Ovary (tissue), 9 donors: ENCODE results near the gene RPS3. TPM values are rescaled to one million over a fixed set of nuclear protein-coding genes. Genes with fewer than 3 reads are reported as not detected.
"Not testable (repeated sequence)": the region's sequence is repeated elsewhere in the genome, so short reads cannot be mapped to it uniquely, and the experiment has no call there.

Experiments used
- DNase-seq, 5 donors: peaks; one replicate each; pipeline ENCODE4 v3.0.0-alpha.2; 2019 to 2020
- H3K27ac ChIP-seq, 2 donors: fragments of 200-600 bp; one replicate each; pipeline versions ENCODE4 v1.5.1 to v1.8.0; 2019 to 2022
- H3K27me3 ChIP-seq: fragments of 200-600 bp; one replicate; pipeline ENCODE4 v1.8.0; 2022
- H3K36me3 ChIP-seq: fragments of 200-600 bp; sonication (generic); one replicate; pipeline ENCODE4 v1.5.1; 2019
- H3K4me1 ChIP-seq: one replicate; pipeline ENCODE4 v1.8.1; 2013; ENCODE audit warnings: mild to moderate bottlenecking, moderate library complexity; ENCODE audit not compliant: insufficient read depth
- H3K4me3 ChIP-seq: fragments of 200-600 bp; sonication (generic); one replicate; pipeline ENCODE4 v1.5.1; 2017
- H3K9me3 ChIP-seq, 2 donors: fragments of 200-600 bp in 1 of 2; sonication (generic) in 1 of 2; one replicate each; pipeline versions ENCODE4 v1.5.1 to v1.8.1; 2013 to 2019; ENCODE audit warnings: mild to moderate bottlenecking in 1 of 2, moderate library complexity in 1 of 2
- EP300 ChIP-seq: sonication (generic); formaldehyde crosslinking; IDR thresholded peaks from one replicate; pipeline ENCODE4 v1.6.1; 2017; ENCODE audit warnings: antibody characterized with exemption
- POLR2A ChIP-seq: fragments of 450-650 bp; IDR thresholded peaks from one replicate; pipeline ENCODE4 v1.6.1; 2017; ENCODE audit warnings: antibody characterized with exemption, mild to moderate bottlenecking, moderate library complexity
- WGBS, 3 donors: extraction: QIAGEN DNeasy Blood & Tissue Kit in 1 of 3; methylation state at CpG; one replicate each; pipeline versions ENCODE4 v1.1.5 to v1.1.7; 2013 to 2017; 5-methylcytosine and 5-hydroxymethylcytosine counted together
- intact Hi-C, 4 donors: fragments of 100-400 bp; cut with DNase I; formaldehyde crosslinking; loops; one replicate each; pipeline versions ENCODE4 v1.11.0 to v1.15.1; 2022 to 2023
- polyA plus RNA-seq, 2 donors: library from polyadenylated mRNA; stranded (reverse); fragments of 200-250 nt in 1 of 2; fragments of 350-450 nt in 1 of 2; fragmentation: Illumina TruSeq in 1 of 2; extraction: RNeasy Lipid Tissue Mini Kit (QIAGEN cat#74804) in 1 of 2; gene quantifications; one replicate each; pipeline ENCODE4 v1.2.3, GENCODE V29; 2013 to 2014
- total RNA-seq, 7 donors: library from RNA; depleted of rRNA in 2 of 7; stranded (reverse); fragments of >200 nt in 2 of 7; fragmentation: NEBNext Ultra II Directional in 3 of 7; extraction: Animal tissue kit (Norgen Biotek cat#: 25700) in 3 of 7; gene quantifications; one replicate each; pipeline versions ENCODE4 v1.1.0 to v1.2.4, GENCODE V29; 2016 to 2023
- TF ChIP-seq, protein P1 (sequence below), 3 donors: fragments of 450-650 bp in 2 of 3; fragments of 200-600 bp in 1 of 3; IDR thresholded peaks; one replicate each; pipeline versions ENCODE4 v1.5.1 to v1.8.0; 2016 to 2022; ENCODE audit warnings: antibody characterized with exemption in 3 of 3, mild to moderate bottlenecking in 1 of 3
- donor health status: DM: no; HTN: no; CAD: no; lungs with moderate emphysema.
- donor health status: DM: no; HTN: no; CAD: no.
- donor health status: Bipolar disorder and iron deficiency.
- donor health status: DM: yes; HTN: yes; CAD: no.
- donor health status: DM: no; HTN: no; CAD: no.
- donor health status: DM: yes; HTN: yes; CAD: no.

RPS3 gene
- total and polyA plus RNA-seq, 9 donors = 3,268 to 7,276 (median 5,342) TPM

GRCh38 chr11:75403037-75403436, 3.7 kb downstream of the RPS3 start:
- H3K4me3 ChIP-seq = no peak overlapping the region
- intact Hi-C loops = loop anchor here in 1 of 4 donors (5.0 kb wide), 1 partner anchor 129 kb away; no protein-coding TSS in a partner anchor
- TF ChIP-seq EP300 = no peak
- TF ChIP-seq, protein P1, sequence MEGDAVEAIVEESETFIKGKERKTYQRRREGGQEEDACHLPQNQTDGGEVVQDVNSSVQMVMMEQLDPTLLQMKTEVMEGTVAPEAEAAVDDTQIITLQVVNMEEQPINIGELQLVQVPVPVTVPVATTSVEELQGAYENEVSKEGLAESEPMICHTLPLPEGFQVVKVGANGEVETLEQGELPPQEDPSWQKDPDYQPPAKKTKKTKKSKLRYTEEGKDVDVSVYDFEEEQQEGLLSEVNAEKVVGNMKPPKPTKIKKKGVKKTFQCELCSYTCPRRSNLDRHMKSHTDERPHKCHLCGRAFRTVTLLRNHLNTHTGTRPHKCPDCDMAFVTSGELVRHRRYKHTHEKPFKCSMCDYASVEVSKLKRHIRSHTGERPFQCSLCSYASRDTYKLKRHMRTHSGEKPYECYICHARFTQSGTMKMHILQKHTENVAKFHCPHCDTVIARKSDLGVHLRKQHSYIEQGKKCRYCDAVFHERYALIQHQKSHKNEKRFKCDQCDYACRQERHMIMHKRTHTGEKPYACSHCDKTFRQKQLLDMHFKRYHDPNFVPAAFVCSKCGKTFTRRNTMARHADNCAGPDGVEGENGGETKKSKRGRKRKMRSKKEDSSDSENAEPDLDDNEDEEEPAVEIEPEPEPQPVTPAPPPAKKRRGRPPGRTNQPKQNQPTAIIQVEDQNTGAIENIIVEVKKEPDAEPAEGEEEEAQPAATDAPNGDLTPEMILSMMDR (IDR thresholded peaks at IDR 0.05) = no peak
- no peak for TF ChIP-seq POLR2A
- H3K27ac ChIP-seq = no peak overlapping the region
- no peaks in the 10 kb centered on the region for H3K9me3 ChIP-seq
- no peaks in the 10 kb centered on the region for H3K36me3 ChIP-seq
- DNase-seq = no peak
- no peaks in the 10 kb centered on the region for H3K27me3 ChIP-seq
- H3K4me1 ChIP-seq = peaks cover 4% of the 10 kb centered on the region
- 62 to 82% (median 68%) methylated on average over 1 of the region's 1 CpG for WGBS, 3 donors

- H3K36me3 ChIP-seq = no peaks in the 10 kb centered on the region
- TF ChIP-seq EP300 (no peak), POLR2A (no peak)
- TF ChIP-seq, protein P1 (IDR thresholded peaks at IDR 0.05) = no peak
- peaks cover 4% of the 10 kb centered on the region for H3K4me1 ChIP-seq
Measured at GRCh38 chr11:75403983-75404658, 4.8 kb downstream of the RPS3 start.

DNA sequence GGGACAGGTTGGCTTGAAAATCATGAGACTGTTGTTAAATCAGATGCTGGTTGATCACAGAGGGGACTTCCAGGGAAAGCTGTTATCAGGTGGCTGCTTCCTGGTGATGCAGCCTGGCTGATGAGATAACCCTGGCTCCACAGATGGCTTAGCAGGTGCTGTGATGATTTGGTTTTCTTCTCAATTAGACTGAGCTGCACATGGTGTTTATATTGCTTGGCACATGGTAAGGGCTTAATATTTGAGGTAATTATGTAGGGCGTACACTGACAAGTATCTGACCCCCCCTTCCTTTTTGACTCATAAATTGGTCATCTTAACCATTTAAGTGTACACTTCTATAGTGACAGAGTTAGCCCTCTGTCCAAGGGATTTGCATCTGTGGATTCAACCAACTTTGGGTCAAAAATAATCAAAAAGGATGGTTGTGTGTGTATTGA, 7.0 kb downstream of the RPS3 start:
- TF ChIP-seq, protein P1 (IDR thresholded peaks at IDR 0.05) = no peak
- TF ChIP-seq EP300 (no peak), POLR2A (no peak)
- H3K27ac ChIP-seq = no peak overlapping the region
- intact Hi-C loops = no loop called here
- 17 to 28% (median 19%) methylated on average over 1 of the region's 1 CpG for WGBS, 3 donors
- no peaks in the 10 kb centered on the region for H3K27me3 ChIP-seq
- H3K4me1 ChIP-seq = no peaks in the 10 kb centered on the region
- no peak overlapping the region for H3K4me3 ChIP-seq
- DNase-seq = no peak
- H3K36me3 ChIP-seq = no peaks in the 10 kb centered on the region
- H3K9me3 ChIP-seq = no peaks in the 10 kb centered on the region

More at GRCh38 chr11:75403983-75404658, 4.8 kb downstream of the RPS3 start:
- H3K4me3 ChIP-seq = no peak overlapping the region
- DNase-seq = no peak
- H3K9me3 ChIP-seq = no peaks in the 10 kb centered on the region
- H3K27ac ChIP-seq = no peak overlapping the region
- no peaks in the 10 kb centered on the region for H3K27me3 ChIP-seq
- 67 to 74% (median 74%) methylated on average over 15 of the region's 15 CpGs for WGBS, 3 donors
- intact Hi-C loops = loop anchor here in 1 of 4 donors (5.0 kb wide), 1 partner anchor 128 kb away; no protein-coding TSS in a partner anchor

DNA sequence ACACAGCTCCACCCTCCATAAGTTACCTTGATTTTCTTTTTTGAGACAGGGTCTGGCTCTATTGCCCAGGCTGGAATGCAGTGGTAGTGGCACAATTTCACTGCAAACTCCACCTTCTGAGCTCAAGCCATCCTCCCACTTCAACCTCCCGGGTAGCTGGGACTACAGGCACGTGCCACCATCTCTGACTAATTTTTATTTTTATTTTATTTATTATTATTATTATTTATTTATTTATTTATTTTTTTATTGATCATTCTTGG, 9.6 kb downstream of the RPS3 start:
- H3K36me3 ChIP-seq = no peaks in the 10 kb centered on the region
- no peaks in the 10 kb centered on the region for H3K9me3 ChIP-seq
- TF ChIP-seq, protein P1 (IDR thresholded peaks at IDR 0.05) = no peak
- TF ChIP-seq EP300 (no peak), POLR2A (no peak)
- H3K27ac ChIP-seq = no peak overlapping the region
- 82 to 91% (median 89%) methylated on average over 2 of the region's 2 CpGs for WGBS, 3 donors
- no peaks in the 10 kb centered on the region for H3K4me1 ChIP-seq
- no peaks in the 10 kb centered on the region for H3K27me3 ChIP-seq
- intact Hi-C loops = no loop called here
- no peak overlapping the region for H3K4me3 ChIP-seq
- no peak for DNase-seq

DNA sequence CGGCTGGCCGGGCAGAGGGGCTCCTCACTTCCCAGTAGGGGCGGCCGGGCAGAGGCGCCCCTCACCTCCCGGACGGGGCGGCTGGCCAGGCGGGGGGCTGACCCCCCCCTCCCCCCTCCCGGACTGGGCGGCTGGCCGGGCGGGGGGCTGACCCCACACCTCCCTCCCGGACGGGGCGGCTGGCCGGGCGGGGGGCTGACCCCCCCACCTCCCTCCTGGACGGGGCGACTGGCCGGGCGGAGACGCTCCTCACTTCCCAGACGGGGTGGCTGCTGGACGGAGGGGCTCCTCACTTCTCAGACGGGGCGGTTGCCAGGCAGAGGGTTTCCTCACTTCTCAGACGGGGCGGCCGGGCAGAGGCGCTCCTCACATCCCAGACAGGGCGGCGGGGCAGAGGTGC, 10.7 kb downstream of the RPS3 start:
- not testable (repeated sequence) for H3K9me3 ChIP-seq

DNA sequence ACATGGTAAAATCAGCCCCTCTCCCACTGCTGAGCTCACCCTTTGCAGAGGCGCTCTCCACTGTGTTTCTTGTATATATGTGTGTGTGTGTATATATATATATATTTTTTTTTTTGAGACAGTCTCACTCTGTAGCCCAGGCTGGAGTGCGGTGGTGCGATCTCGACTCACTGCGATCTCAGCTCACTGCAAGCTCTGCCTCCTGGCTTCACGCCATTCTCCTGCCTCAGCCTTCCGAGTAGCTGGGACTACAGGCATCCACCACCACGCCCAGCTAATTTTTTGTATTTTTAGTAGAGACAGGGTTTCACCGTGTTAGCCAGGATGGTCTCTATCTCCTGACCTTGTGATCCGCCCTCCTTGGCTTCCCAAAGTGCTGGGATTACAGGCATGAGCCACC, 13.8 kb downstream of the RPS3 start:
- intact Hi-C loops, H3K36me3 ChIP-seq: not testable (repeated sequence)
- 72 to 77% (median 73%) methylated on average over 10 of the region's 10 CpGs for WGBS, 3 donors

More for the DNA sequence above, 10.7 kb downstream of the RPS3 start:
- H3K4me3 ChIP-seq, H3K27ac ChIP-seq, H3K27me3 ChIP-seq, H3K36me3 ChIP-seq, H3K4me1 ChIP-seq, DNase-seq, intact Hi-C loops: not testable (repeated sequence)
- 86 to 97% (median 93%) methylated on average over 6 to 26 of the region's 33 CpGs for WGBS, 3 donors

More for the DNA sequence above, 13.8 kb downstream of the RPS3 start:
- H3K4me3 ChIP-seq, H3K9me3 ChIP-seq, DNase-seq, H3K27ac ChIP-seq, H3K27me3 ChIP-seq, H3K4me1 ChIP-seq: not testable (repeated sequence)
